ENCODE results near the gene SPINK6. TPM values are rescaled to one million over a fixed set of nuclear protein-coding genes. Genes with fewer than 3 reads are reported as not detected.

SPINK6 gene
- total and polyA plus RNA-seq, 2 donors (not counting 1 experiment from before 2014, with no cell fraction given): not detected

DNA sequence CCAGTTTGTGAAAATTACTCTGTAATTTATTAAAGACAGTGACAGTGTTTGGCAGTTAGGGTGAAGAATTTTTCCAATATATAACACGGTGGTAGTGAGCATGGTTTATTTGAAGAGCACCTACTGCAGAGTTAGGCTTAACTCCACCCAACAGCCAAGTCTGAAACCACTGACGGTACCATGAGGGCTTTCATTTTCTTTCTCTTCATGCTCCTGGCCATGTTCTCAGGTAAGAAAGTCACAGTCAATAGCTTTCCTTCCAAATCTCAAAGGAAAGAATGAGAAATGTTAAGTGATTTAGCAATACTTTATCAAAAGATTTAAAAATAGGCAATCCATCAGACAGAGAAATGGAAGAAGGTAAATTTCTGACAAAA, 35.6 kb downstream of the SPINK6 start, which contains the start of gene MARCOL:
TSS of gene MARCOL (plus strand) at position 108 of the 377 bp plus-strand sequence. CDS start at position 181, 73 bp downstream.
- ChIA-PET POLR2A (no interaction called here), CTCF (no interaction called here)
- Histone ChIP-seq H4K20me1 (ENCODE audit: control insufficient read depth, insufficient read depth, low read length, poor library complexity, severe bottlenecking) (no peaks in the 10 kb centered on the region), H3K36me3 (replicated peaks in 1 of 2; ENCODE audit: control extremely low read depth in 1 of 2, control insufficient read depth in 1 of 2, extremely low read depth in 1 of 2, insufficient read depth in 2 of 2, low read length in 1 of 2) (no peaks in the 10 kb centered on the region), H2AFZ (ENCODE audit: insufficient read depth, low read depth, low read length, poor library complexity, severe bottlenecking) (no peak within 1 kb of the TSS), H3K4me2 (replicated peaks; ENCODE audit: low read depth, low read length, poor library complexity, severe bottlenecking) (no peak within 1 kb of the TSS), H3K9ac (ENCODE audit: low read length) (no peak within 1 kb of the TSS), H3K9me3 (ENCODE audit: control extremely low read depth in 1 of 3, control insufficient read depth in 2 of 3, insufficient read depth in 1 of 3, low read length in 2 of 3) (no peaks in the 10 kb centered on the region), H3K79me2 (ENCODE audit: control insufficient read depth, insufficient read depth, low read length) (no peaks in the 10 kb centered on the region), H3K27ac (ENCODE audit: low read length in 2 of 2) (no peak within 1 kb of the TSS), H3K4me3 (ENCODE audit: control extremely low read depth in 1 of 5, extremely low read depth in 1 of 5, insufficient read depth in 1 of 5, low read depth in 2 of 5, low read length in 4 of 5) (no peak within 1 kb of the TSS), H3K4me1 (ENCODE audit: control insufficient read depth in 2 of 2, insufficient read depth in 2 of 2, low read length in 2 of 2) (no peaks in the 10 kb centered on the region), H3K27me3 (replicated peaks in 1 of 4; ENCODE audit: control extremely low read depth in 1 of 4, control insufficient read depth in 3 of 4, insufficient read depth in 4 of 4, low read length in 3 of 4) (no peaks in the 10 kb centered on the region)
- no peaks in the 10 kb centered on the region for H3K27me3 Mint-ChIP-seq
- no peaks in the 10 kb centered on the region for H3K4me1 Mint-ChIP-seq
- H3K4me3 Mint-ChIP-seq: no peak within 1 kb of the TSS
- DNase-seq: no peak
- TF ChIP-seq, protein P1, sequence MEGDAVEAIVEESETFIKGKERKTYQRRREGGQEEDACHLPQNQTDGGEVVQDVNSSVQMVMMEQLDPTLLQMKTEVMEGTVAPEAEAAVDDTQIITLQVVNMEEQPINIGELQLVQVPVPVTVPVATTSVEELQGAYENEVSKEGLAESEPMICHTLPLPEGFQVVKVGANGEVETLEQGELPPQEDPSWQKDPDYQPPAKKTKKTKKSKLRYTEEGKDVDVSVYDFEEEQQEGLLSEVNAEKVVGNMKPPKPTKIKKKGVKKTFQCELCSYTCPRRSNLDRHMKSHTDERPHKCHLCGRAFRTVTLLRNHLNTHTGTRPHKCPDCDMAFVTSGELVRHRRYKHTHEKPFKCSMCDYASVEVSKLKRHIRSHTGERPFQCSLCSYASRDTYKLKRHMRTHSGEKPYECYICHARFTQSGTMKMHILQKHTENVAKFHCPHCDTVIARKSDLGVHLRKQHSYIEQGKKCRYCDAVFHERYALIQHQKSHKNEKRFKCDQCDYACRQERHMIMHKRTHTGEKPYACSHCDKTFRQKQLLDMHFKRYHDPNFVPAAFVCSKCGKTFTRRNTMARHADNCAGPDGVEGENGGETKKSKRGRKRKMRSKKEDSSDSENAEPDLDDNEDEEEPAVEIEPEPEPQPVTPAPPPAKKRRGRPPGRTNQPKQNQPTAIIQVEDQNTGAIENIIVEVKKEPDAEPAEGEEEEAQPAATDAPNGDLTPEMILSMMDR (IDR thresholded peaks at IDR 0.05): no peak
- TF ChIP-seq EZH2 (IDR thresholded peaks at IDR 0.05; ENCODE audit: borderline replicate concordance, insufficient read depth, low read depth, low read length, poor library complexity, severe bottlenecking): no peak
- H3K9me3 Mint-ChIP-seq (ENCODE audit: insufficient read depth): no peaks in the 10 kb centered on the region
- WGBS (ENCODE audit: insufficient coverage): no CpG with 5 or more reads among the region's 2 CpGs
- no peak within 1 kb of the TSS for H3K27ac Mint-ChIP-seq
- no peak for ATAC-seq (ENCODE audit: low read depth)
- intact Hi-C loops (cut with micrococcal nuclease): no loop called here

DNA sequence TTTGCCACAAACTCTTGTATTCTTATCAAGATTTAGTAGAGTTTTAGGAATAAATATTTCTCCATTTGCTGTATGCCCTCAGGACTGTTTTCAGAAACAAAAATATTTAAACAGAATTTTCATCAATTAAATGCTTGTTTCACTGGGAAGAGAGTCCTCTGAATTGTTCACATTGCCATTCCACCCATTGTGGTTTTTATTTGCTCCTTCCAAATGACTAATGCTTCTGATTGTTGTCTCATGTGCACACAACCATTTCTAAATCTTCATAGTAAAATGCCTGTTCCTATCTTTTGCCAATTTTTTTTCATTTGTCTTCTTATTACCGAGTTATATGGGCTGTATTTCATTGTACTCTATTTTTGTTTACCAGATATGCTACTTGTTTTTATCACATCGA, 46.1 kb downstream of the SPINK6 start:
- ChIA-PET POLR2A (no interaction called here), CTCF (no interaction called here)
- Mint-ChIP-seq H3K27ac (no peak overlapping the region), H3K27me3 (no peaks in the 10 kb centered on the region), H3K9me3 (ENCODE audit: insufficient read depth) (peaks cover 7% of the 10 kb centered on the region), H3K4me1 (no peaks in the 10 kb centered on the region), H3K4me3 (no peak overlapping the region)
- Histone ChIP-seq H4K20me1 (ENCODE audit: control insufficient read depth, insufficient read depth, low read length, poor library complexity, severe bottlenecking) (no peaks in the 10 kb centered on the region), H3K27ac (ENCODE audit: low read length in 2 of 2) (no peak overlapping the region), H3K4me1 (ENCODE audit: control insufficient read depth in 2 of 2, insufficient read depth in 2 of 2, low read length in 2 of 2) (no peaks in the 10 kb centered on the region), H3K9me3 (ENCODE audit: control extremely low read depth in 1 of 3, control insufficient read depth in 2 of 3, insufficient read depth in 1 of 3, low read length in 2 of 3) (no peaks in the 10 kb centered on the region), H3K9ac (ENCODE audit: low read length) (no peak overlapping the region), H3K4me3 (ENCODE audit: control extremely low read depth in 1 of 5, extremely low read depth in 1 of 5, insufficient read depth in 1 of 5, low read depth in 2 of 5, low read length in 4 of 5) (no peak overlapping the region), H3K27me3 (replicated peaks in 1 of 4; ENCODE audit: control extremely low read depth in 1 of 4, control insufficient read depth in 3 of 4, insufficient read depth in 4 of 4, low read length in 3 of 4) (no peaks in the 10 kb centered on the region), H3K36me3 (replicated peaks in 1 of 2; ENCODE audit: control extremely low read depth in 1 of 2, control insufficient read depth in 1 of 2, extremely low read depth in 1 of 2, insufficient read depth in 2 of 2, low read length in 1 of 2) (no peaks in the 10 kb centered on the region), H2AFZ (ENCODE audit: insufficient read depth, low read depth, low read length, poor library complexity, severe bottlenecking) (no peak overlapping the region), H3K79me2 (ENCODE audit: control insufficient read depth, insufficient read depth, low read length) (no peaks in the 10 kb centered on the region), H3K4me2 (replicated peaks; ENCODE audit: low read depth, low read length, poor library complexity, severe bottlenecking) (no peak overlapping the region)
- no CpG with 5 or more reads among the region's 2 CpGs for WGBS (ENCODE audit: insufficient coverage)
- intact Hi-C loops (cut with micrococcal nuclease): no loop called here
- DNase-seq (no peak), ATAC-seq (ENCODE audit: low read depth) (no peak)
- TF ChIP-seq, protein P1 (IDR thresholded peaks at IDR 0.05): no peak
- no peak for TF ChIP-seq EZH2 (IDR thresholded peaks at IDR 0.05; ENCODE audit: borderline replicate concordance, insufficient read depth, low read depth, low read length, poor library complexity, severe bottlenecking)
